HG03196 (cell line): Measurements from ENCODE around the gene IYD.
"Not testable (repeated sequence)": the region's sequence is repeated elsewhere in the genome, so short reads cannot be mapped to it uniquely, and the experiment has no call there.

Experiments used
- ATAC-seq: cut with Tn5 transposase; IDR thresholded peaks from one replicate; pipeline ENCODE4 v1.9.1; 2021; ENCODE audit not compliant: unreplicated experiment

The IYD gene

DNA sequence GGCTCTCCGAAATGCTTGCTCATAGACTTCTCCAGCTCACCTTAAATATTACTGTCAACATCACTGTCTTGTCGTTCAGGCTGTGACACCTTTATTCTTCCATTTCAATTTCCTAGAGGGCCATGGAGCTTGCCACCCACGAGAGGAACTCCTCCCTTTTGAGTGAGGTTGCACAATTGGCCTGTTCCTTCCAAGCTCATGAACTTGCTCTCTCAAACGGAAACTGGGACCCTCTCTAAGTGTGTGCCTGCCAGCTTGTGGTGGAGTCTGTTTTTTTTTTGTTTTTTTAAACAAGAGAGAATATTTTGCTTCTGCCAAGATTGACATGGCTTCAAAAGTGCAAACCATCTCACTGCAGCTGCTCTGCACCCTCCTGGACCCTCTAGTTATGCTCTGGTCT is 19.3 kb upstream of the IYD start:
- no peak for ATAC-seq

DNA sequence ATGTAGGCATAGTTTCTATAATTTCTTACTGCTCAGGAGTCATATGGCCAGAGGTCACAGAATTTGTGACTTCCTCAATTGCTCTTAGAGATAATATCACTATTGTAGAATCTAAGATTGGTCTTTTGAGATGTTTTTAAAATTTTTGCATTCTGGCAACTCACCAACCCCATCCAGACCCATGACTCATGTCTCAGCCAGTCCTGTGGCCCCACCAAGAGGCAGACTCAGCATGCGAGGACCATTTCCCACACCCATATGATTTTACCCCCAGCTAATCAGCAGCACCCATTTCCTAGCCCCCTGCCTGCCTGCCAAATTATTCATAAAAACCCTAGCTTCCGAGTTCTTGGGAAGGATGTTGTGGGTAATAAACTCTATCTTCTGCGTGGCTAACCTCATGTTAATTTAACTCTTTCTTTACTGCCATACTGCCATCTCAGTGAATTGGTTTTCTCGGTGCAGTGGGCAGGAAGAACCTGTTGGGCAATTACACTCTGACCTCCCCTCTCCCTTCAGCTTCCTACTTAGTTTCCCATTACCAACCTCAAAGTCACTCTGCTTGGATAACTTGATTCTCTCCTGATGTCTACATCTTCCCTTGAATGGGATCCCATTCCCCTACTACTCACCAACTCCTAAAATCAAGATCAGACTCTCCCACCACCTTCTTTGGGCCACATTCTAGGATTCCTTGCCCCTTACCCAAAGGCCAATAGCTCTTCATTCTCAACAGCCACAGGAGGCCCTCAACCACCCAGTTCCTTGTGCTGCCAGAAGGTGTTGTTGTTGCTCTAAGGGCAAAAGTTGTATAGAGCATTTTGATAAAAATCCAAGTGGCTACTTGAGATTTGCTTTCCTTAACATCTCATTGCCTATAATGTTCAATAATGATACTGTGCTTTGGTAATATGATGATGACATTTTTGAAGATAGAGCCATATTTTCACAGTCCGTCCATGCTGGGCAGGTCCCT is 16.2 kb upstream of the IYD start:
- ATAC-seq = no peak

- ATAC-seq = no peak
Measured at GRCh38 chr6:150353445-150353844, 15.4 kb upstream of the IYD start.

DNA sequence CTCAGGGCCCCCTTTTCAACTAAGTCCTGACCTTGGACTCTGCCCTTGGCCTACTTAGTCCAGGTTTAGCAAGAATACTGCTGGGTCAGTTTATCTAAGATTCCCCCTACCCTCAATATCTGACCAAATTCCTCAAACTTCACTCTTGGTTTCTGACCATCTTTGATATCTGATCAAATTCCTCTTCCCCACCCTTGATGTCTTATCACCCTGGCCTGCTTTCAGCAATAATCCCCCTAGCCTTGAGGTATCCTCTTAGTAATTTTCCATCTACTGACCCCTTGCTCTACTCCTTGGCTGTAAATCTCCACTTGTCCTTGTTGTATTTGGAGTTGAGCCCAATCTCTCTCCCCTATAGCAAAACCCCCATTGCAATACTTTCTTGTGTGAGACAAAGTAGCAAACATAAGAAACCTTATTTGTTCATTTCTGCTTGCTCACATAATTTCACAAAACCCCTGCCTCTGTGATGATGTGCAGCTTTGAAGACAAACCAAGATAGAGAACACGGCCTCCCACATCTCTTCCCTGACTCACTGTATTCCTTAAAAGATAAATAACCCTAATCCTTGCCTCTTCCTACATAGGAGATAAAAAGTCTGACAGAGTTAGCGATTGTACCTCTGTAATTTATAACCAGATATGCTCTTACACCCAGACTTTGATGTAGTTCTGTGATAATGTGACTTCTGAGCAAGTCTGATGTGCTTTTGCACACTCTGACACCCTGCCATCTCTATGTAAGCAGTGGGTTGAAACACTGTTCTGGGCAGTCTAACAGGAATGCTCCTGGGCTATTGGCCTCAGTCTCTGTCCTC is 13.8 kb upstream of the IYD start:
- no peak for ATAC-seq

DNA sequence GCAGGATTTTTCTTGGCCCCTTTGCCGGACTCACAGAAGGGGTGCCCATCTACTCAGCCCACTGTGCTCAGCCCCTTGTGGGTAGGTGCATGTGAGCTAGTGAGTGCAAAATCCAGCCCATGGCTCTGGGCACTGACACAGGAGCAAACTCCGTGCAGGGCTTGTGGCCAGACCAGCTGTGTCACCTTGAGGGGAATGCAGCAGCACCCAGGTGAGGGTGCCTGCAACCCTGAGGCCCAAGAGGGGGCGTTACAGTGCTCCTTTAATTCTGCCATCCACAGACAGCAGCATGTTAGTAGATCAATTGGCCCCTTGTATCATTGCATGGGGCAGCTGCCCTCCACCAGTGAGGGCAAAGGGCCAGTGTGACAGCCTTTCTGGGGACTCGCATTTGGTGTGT is 12.9 kb upstream of the IYD start:
- ATAC-seq = no peak

- no peak for ATAC-seq
Measured at GRCh38 chr6:150361876-150362275, 6.9 kb upstream of the IYD start.

DNA sequence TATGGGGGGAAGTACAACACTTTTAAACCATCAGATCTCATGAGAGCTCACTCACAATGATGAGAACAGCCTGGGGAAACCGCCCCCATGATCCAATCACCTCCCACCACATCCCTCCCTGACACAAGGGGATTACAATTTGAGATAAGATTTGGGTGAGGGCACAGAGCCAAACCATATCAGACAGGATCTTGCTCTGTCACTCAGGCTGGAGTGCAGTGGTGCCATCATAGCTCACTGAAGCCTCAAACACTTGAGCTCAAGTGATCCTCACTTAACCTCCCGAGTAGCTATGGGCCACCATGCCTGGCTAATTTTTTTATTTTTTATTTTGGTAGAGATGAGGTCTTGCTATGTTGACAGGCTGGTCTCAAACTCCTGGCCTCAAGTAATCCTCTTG is 5.1 kb upstream of the IYD start:
- ATAC-seq = no peak

- ATAC-seq = no peak
Measured at GRCh38 chr6:150366118-150366778, 2.6 kb upstream of the IYD start.

DNA sequence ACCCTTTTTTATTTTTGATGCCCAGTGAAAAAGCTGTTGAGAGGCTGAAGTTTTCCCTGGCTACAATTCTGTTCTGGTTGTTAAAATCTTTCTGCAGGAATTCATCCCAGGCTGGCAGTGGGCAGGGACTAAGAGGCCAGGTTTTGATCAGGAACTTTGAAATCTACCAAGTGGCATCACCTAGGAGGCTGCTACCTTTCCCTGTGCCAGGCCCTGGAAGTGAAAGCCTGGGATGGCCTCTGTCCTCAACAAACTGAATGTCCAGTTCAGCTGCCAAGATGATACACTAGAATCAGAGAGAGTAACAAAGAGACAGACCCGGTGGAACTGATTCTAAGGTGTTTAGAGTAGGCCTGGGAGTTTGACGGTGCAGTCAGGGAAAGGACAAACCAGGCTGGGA is 596 bp downstream of the IYD start:
- ATAC-seq = no peak

DNA sequence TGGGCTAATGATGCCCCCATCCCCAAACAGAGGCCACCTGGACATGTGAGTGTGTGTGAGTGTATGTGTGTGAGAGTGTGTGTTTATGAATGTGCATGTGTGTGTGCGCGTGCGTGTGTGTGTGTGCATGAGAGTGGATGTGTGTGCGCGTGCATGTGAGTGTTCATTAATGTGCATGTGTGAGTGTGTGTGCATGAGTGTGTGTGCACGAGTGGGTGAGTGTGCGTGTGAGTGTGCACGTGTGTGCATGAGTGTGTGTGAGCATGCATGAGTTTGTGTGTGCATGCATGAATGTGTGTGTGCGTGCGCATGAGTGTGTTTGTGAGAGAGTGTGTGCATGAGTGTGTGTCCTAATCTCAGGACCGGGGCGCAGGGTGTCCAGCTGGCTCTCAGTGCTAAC is 1.3 kb downstream of the IYD start:
- no peak for ATAC-seq

- ATAC-seq = no peak
Measured at GRCh38 chr6:150371356-150371755, 2.5 kb downstream of the IYD start.

DNA sequence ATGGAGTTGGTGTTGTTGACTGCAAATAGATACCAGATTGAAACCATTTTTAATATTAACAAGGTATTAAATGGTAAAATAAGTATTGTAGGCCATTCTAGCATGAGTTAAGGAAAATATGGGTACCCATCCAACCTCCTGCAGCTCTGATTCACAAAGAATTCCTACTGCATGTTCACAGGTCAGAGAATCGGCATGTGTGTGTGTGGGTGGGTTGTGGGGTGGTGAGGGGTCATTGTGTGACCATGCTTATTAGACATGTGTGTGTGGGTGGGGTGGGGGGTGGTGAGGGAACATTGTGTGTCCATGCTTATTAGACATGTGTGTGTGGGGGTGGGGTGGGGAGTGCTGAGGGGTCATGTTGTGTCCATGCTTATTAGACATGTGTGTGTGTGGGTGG is 3.2 kb downstream of the IYD start:
- no peak for ATAC-seq

- ATAC-seq = no peak
Measured at GRCh38 chr6:150373260-150373701, 4.5 kb downstream of the IYD start.

DNA sequence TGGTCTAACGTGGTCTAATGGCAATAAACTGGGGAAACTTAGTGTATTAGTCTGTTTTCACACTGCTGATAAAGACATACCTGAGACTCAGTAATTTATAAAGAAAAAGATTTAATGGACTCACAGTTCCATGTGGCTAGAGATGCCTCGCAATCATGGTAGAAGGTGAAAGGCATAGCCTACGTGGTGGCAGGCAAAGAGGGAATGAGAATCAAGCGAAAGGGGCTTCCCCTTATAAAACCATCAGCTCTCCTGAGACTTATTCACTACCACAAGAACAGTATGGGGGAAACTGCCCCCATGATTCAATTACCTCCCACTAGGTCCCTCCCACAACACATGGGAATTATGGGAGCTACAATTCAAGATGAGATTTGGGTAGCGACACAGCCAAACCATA is 5.5 kb downstream of the IYD start:
- not testable (repeated sequence) for ATAC-seq

DNA sequence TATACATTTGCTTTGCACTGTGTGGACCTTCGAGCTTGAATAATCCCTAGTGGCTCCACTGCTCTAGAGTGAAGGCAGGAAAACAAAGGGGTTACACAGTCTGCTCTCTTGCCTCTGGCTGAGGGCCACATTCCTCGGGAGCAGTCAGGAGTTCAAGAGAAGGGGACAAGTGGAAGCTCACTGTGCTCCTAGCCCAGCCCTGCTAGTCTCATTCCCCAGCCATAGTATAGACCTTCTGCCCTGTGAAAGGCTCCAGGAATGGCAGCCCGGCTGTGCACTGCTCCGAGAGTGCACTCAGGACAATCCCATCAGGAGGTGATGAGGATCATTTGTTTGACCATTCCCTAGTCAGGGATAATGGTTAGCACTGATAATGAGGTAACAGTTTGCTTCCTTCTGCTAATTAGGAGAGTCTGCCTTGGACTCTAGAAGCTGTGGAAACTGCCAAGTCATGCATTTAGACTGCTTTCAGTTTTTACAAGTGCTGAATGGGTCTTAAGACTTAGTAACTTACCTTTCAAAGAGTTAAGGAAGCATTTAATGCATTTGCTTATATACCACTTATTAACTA is 8.5 kb downstream of the IYD start:
- no peak for ATAC-seq

DNA sequence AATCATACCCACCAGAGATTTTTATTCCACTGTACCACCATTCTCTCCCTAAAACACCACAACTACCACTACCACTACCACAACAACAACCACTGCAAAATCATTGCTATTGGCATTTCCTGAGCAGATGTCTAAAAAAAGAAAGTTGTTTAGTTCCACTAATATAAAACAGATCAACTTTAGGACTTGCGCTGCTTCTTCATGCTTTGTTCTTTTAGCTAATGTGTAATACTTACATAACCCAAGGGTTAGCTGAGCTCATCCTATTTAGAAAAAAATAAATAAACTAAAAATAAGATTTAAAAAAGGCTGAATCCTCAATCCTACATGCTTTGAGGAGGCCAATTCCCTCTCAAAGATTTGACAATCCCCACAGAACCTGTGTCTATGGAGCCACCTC is 11.4 kb downstream of the IYD start:
- ATAC-seq = no peak

DNA sequence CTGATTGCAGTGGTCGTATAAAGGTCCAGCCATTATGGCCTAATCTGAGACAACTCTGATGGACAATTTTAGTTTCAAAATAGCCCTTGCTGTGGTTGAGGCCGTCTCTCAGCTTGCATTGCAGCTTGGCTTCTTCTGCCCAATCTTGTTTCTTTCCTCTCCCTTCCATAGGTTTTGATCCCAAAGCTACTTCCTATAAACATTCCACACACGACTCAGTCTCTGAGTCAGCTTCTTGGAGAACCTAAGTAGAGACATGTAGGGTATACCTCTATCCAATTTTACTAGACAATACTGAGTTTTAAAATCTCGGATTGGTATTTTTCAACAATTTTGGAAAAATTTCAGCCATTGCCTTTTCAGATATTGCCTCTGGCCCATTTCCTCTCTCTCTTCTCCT is 13.4 kb downstream of the IYD start:
- ATAC-seq = no peak

GRCh38 chr6:150391414-150391813 is 22.6 kb downstream of the IYD start:
- ATAC-seq = no peak

- ATAC-seq = no peak
Measured at GRCh38 chr6:150391890-150392289, 23.1 kb downstream of the IYD start.

DNA sequence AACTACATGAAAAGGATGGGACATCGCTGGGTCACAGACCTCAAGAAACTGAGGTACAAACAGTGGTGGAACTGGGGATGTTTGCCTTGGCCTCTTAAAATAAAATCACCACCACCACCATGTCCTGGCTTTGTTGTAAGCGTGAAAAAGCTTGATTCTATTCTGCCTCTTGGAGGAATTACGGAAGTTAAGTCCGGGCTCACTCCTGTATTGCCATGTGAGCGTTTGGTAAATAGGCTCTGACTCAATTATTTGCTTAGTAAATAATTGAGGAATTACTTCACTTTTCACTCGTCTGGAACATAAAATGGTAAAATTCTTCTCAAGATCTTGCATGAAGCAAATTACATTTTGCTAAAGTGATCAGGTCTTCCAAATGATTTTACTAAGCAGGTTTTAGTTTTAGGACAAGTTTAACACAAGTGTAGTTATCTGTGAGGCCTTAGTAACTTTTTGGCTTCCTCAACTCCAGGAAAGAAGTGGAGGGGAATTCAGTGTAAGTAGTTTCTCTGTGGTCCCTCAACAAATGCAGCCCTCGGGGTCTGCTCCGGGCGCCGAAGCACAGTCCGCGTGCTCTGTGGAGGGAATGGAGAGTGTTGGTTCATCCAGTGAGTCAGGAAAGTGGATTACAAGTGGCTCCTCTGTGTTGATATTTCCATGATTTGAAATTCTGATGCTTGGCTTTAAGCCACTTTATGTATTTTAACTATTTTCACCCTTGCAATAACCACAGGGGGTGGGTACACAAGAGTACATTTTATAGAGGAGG is 23.8 kb downstream of the IYD start:
- ATAC-seq = no peak
